Right lobe of liver (tissue), 4 donors: ENCODE results near the gene RC3H1.

Experiments used
- POLR2A ChIP-seq: fragments of 450-650 bp; IDR thresholded peaks from one replicate; pipeline ENCODE4 v1.6.1; 2017; ENCODE audit warnings: antibody characterized with exemption, mild to moderate bottlenecking
- TF ChIP-seq, protein P1 (sequence below), 4 donors: fragments of 200-600 bp in 3 of 4; fragments of 450-650 bp in 1 of 4; IDR thresholded peaks; one replicate each; pipeline versions ENCODE4 v1.5.1 to v1.8.0; 2016 to 2022; ENCODE audit warnings: antibody characterized with exemption in 4 of 4, mild to moderate bottlenecking in 2 of 4
- donor health status: DM: no; HTN: no; CAD: no.
- donor health status: DM: no; HTN: no; CAD: no.
- donor health status: DM: no; HTN: yes; CAD: no.

DNA sequence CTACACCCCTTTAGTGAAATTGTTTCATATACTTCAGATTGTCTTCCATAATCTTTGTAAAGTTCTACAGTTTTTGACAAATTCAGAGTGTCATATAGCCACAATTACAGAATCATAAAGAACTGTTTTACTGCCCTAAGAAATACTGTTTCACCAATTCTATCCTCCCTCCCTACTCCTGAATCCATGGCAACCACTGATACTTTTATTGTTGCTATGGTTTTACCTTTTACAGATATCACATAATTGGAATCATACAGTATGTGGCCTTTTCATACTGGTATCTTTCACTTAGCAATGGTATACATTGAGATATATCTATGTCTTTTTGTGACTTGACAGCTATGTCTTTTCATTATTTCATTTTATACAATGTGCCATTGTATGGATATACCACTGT lies 34.1 kb downstream of the RC3H1 start:
- TF ChIP-seq, protein P1, sequence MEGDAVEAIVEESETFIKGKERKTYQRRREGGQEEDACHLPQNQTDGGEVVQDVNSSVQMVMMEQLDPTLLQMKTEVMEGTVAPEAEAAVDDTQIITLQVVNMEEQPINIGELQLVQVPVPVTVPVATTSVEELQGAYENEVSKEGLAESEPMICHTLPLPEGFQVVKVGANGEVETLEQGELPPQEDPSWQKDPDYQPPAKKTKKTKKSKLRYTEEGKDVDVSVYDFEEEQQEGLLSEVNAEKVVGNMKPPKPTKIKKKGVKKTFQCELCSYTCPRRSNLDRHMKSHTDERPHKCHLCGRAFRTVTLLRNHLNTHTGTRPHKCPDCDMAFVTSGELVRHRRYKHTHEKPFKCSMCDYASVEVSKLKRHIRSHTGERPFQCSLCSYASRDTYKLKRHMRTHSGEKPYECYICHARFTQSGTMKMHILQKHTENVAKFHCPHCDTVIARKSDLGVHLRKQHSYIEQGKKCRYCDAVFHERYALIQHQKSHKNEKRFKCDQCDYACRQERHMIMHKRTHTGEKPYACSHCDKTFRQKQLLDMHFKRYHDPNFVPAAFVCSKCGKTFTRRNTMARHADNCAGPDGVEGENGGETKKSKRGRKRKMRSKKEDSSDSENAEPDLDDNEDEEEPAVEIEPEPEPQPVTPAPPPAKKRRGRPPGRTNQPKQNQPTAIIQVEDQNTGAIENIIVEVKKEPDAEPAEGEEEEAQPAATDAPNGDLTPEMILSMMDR (IDR thresholded peaks at IDR 0.05): no peak
- no peak for TF ChIP-seq POLR2A
